HT1080 (cell line): ENCODE data around the gene RICTOR. TPM values are rescaled to one million over a fixed set of nuclear protein-coding genes. Genes with fewer than 3 reads are reported as not detected.
A peak's percentile ranks its signal among the peaks of the same experiment; 100 is the strongest.

ENCODE experiments used
- DNase-seq: peaks from one replicate; pipeline ENCODE4 v3.0.0-alpha.2; 2015; ENCODE audit warnings: low read depth
- total RNA-seq: library from RNA; depleted of rRNA; stranded (reverse); fragments of >200 nt; shearing (Covaris generic); gene quantifications from 2 replicates; pipeline ENCODE4 v1.2.3, GENCODE V29; 2014

Gene RICTOR
- total RNA-seq, 1 experiment from 2014 or later: 8.2 TPM

DNA sequence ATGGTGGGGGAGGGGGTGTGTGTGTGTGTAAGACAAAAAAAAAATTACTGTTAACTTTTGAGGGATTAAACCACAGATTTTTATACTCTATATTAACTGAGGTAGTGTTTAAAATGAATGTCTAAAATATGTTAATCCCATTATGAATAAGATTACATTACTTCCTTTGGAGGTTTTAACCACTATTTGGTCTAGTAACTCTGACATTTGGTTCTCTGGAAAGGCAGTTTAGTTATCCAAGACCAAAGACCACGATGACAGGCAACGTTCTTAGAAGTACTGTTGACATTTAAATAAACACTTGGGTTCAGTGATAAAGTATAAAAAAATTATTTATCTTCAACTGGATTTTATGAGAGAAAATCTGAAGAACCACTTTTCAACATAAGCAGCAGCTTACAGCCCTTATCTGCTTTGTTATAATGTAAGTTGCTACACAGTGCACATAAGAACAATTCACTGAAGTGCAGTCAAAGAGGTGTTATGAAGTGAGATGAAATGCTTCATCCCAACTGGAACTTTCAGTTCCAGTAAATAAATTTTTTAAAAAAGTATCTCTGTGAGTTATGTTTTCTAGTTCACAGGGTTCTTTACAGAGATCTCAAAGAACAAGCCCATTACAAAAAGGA is 133.9 kb downstream of the RICTOR start:
- no peak for DNase-seq

GRCh38 chr5:38938973-38939372 is 135.2 kb downstream of the RICTOR start:
- no peak for DNase-seq

GRCh38 chr5:38938424-38938823 is 135.8 kb downstream of the RICTOR start:
- no peak for DNase-seq

- DNase-seq: no peak
Observed at GRCh38 chr5:38936269-38936668, 137.9 kb downstream of the RICTOR start.

DNA sequence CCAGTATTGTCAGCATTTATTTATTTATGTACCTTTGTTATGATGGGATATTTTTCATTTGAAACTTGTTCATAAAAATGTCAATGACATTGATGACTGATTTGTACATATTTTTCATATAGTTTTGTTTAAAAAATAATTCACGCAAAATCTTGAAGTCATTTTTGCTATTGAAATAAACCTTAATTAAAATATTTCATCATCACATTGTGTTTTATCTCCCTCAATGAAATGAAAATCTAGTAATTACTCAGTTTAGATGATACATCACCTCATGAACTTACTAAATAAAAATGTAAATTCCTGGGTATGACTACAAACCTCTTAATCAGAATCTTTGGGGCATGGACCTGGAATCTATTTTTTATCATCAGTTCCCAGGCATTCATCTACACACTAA is 138.8 kb downstream of the RICTOR start:
- DNase-seq: no peak

DNA sequence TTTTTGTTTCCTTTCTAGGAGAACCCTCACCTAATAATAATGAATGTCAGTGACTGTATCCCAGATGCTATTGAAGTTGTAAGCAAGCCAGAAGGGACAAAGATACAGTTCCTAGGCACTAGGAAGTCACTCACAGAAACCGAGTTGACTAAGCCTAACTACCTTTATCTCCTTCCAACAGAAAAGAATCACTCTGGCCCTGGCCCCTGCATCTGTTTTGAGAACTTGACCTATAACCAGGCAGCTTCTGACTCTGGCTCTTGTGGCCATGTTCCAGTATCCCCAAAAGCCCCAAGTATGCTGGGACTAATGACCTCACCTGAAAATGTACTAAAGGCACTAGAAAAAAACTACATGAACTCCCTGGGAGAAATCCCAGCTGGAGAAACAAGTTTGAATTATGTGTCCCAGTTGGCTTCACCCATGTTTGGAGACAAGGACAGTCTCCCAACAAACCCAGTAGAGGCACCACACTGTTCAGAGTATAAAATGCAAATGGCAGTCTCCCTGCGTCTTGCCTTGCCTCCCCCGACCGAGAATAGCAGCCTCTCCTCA is 141.3 kb downstream of the RICTOR start:
- DNase-seq: no peak

DNA sequence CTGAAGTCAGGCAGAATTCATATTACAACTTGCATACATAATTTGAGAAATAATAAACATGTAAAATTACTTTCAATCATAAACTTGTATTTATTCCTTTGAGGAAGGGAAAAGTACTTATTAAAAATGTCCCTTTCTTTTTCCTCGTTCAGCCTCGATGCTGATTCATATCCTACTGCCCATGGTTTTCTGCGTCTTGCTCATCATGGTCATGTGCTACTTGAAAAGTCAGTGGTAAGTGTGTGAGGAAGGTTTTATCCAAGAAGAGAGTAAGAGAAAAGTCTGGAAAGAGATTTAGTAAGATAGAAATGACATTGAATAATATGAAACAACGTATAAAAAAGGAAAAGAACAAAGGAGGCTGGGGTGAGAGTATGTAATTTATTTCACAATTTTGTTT is 142.5 kb downstream of the RICTOR start:
- peak; percentile 32 for DNase-seq

GRCh38 chr5:38929838-38930237 is 144.4 kb downstream of the RICTOR start:
- no peak for DNase-seq

DNA sequence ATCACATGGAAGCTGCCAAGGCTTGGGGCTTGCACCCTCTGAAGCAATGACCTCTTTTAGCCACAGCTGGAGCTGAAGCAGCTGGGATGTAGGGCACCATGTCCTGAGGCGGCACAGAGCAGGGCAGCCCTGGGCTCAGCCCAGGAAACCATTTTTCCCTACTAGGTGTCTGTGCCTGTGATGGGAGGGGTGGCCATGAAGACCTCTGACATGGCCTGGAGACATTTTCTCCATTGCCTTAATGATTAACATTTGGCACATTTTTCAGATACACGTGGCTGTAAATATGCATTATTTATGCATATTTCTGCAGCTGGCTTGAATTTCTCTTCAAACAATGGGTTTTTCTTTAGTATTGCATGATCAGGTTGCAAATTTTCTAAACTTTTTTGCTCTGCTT is 146.7 kb downstream of the RICTOR start:
- DNase-seq: no peak

DNA sequence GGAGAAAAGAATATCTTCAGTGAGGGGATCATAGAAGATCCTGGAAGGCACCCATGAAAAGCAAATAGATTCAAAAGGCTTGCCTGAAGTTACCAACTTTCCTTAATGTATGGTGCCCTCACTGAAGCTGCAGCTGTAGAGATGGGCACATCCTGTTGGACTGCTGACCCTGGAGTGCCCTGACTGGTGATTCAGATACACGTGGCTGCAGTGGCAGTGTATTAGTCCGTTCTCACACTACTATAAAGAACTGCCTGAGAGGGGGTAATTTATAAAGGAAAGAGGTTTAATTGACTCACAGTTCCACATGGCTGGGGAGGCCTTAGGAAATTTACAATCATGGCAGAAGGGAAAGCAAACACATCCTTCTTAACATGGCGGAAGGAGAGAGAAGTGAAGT is 148.1 kb downstream of the RICTOR start:
- peak; percentile 84 for DNase-seq

- DNase-seq: peak; percentile 25
Observed at GRCh38 chr5:38925154-38925925, 148.9 kb downstream of the RICTOR start.

DNA sequence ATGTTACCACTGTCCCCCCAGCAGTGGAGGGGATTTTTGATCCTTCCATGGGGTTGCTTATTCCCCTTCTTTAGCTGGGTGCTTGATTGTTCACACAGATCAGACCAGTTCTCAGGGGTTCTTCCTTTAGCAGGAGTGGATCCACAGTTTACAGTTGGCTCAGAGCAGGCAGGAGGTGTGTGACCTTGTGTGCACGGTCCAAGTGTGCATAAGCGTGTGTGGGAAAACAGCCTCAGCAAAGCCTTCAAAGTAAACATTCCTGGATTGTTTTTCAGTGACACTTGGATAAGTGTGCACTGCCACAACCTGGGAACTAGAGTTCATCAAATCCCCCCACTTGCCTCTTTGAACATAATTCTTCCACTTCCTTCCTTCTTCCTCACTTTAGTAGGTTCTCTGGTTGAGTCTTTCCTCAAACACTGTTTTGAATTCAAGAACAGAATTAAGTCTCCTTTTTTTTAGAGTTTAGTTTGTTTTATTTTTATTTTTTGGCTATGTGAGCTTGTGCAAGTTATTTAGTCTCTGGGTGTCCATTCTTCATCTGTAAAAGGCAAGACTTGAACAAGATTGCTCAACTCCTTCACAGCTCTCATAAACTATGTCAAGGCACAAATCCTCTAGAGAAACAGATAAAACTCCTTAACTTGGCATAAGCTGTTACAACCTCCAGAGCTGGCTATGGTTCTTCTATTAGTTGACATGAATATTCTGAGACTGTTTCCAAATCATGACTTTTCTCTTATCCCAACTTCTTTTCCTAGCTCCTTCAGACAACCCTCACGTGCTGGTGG is 150.3 kb downstream of the RICTOR start:
- DNase-seq: no peak

- peak; percentile 52 for DNase-seq
Observed at GRCh38 chr5:38922199-38922598, 152.0 kb downstream of the RICTOR start.

DNA sequence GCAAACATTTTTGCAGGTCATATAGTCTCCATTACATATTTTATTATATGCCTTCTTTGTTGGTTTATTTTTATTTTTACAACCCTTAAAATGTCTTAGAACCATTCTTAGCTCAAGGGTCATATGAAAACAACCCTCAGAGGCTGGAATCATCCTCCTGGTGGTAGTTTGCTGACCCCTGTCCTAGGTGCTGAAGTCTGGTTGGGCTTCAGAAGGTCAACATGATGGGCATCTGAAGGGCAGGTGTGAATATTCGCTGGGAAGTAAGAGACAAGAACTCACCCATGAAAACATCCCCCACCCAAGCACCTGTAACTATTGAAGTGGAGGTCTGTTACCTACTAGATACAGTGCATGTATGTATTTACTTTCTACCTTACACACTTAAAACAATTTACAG is 153.0 kb downstream of the RICTOR start:
- no peak for DNase-seq

- DNase-seq: no peak
Observed at GRCh38 chr5:38916802-38917201, 157.4 kb downstream of the RICTOR start.

DNA sequence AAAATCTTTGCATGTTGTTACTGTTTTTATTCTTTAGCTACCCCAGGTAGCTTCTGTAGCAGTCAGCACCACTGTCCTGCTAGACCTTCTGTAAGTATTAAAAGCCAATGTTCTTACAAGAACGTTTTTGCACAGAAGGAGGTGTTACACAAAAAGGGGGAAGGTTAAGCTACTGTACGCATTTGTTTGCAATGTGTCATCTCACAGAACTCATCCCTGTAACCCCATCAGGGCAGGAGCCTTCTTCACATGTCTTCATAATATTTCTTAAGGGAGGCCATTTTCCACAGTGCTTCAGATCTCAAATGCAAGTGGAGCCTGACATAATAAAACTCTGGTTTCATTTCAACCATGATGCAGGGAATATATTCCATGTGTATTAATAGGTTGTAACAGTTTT is 160.5 kb downstream of the RICTOR start:
- DNase-seq: no peak

GRCh38 chr5:38911933-38912332 is 162.3 kb downstream of the RICTOR start:
- DNase-seq: no peak

DNA sequence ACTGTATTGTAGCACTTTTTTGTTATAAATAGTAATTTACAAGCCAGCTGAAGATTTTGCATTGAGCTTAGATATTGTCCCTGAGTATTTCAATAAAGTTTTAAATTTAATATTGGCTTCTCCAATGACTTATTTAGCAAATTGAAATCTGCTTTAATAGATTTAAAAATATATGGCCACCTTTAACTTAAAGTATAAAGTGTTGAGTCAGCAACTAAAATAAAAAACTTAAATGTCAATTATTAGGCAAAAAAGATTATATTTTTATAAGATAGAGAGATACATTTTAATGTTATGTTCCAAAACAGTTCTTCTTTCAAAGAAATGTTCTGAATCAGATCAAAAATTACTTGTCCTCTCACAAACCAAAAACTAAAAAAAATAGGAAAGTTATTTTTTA is 167.7 kb downstream of the RICTOR start:
- no peak for DNase-seq

- DNase-seq: no peak
Observed at GRCh38 chr5:38905516-38905915, 168.7 kb downstream of the RICTOR start.

DNA sequence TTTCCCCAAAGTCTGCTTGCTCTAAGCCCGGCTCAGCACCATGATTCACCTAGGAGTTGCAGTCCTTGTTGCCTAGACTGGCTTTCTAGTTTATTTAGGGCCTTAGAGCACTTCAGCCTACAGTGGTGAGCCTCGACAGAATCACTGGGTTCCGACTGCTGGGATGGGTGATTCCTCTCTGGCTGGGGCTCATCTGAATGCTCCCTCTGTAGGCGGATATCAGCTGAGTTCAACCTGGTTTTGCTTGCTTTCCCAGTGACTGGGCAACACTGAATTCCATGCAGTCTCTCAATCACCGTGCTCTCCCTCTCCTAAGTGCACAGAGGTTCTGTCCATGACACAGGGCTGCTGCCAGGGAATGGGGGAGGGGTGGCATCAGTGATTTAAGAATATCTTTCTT is 174.3 kb downstream of the RICTOR start:
- no peak for DNase-seq

- DNase-seq: no peak
Observed at GRCh38 chr5:38896760-38897159, 177.4 kb downstream of the RICTOR start.

DNA sequence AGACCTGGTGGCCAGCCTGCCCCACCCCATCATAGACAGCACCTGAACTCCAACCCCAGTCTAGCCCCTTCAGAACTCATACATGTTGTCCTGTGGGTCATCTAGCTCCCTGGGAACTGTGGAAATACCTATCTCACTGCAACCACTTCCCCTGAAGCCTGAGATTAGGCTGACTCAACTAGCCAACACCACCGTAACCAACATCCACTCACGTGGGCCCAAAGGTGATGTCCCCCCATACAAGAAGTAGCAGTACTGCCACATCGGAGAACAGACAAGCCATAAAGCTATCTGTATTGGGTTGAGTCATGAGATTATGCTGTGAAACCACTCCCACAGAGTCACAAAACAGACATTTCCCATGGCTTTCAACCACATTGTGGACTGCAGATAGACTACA is 181.8 kb downstream of the RICTOR start:
- no peak for DNase-seq
